HepG2 (cell line): ENCODE measurements around the gene SLC27A1. TPM values are rescaled to one million over a fixed set of nuclear protein-coding genes. Genes with fewer than 3 reads are reported as not detected.
A peak's percentile ranks its signal among the peaks of the same experiment; 100 is the strongest.

Source experiments
- ARHGAP35 ChIP-seq: sonication (generic); formaldehyde crosslinking; IDR thresholded peaks from 2 replicates; pipeline ENCODE4 v1.9.0; 2022; ENCODE audit warnings: mild to moderate bottlenecking, inconsistent platforms, moderate library complexity, missing genetic modification reagents, borderline replicate concordance
- MBD4 ChIP-seq: IDR thresholded peaks from 2 replicates; pipeline ENCODE4 v1.6.1; 2012; ENCODE audit warnings: low read length, inconsistent platforms, borderline replicate concordance
- MYC ChIP-seq: sonication (generic); formaldehyde crosslinking; IDR thresholded peaks from 2 replicates; pipeline ENCODE4 v1.9.0; 2021; ENCODE audit warnings: missing genetic modification reagents, borderline replicate concordance
- NFKBIZ ChIP-seq: IDR thresholded peaks from 2 replicates; pipeline ENCODE4 v1.6.1; 2018; ENCODE audit warnings: missing genetic modification reagents, missing compliant biosample characterization
- RAD21 ChIP-seq: fragments of 450-650 bp; formaldehyde crosslinking; IDR thresholded peaks from 2 replicates; pipeline ENCODE4 v1.5.0; 2020; ENCODE audit warnings: mild to moderate bottlenecking
- RFX3 ChIP-seq: IDR thresholded peaks from 2 replicates; pipeline ENCODE4 v1.6.1; 2016; ENCODE audit warnings: missing biosample characterization, missing genetic modification reagents
- SP5 ChIP-seq: IDR thresholded peaks from 2 replicates; pipeline ENCODE4 v1.6.1; 2016; ENCODE audit warnings: low read depth, borderline replicate concordance
- TEAD3 ChIP-seq: optimal IDR thresholded peaks from 2 replicates; pipeline ENCODE3; 2016; ENCODE audit warnings: borderline replicate concordance
- THAP11 ChIP-seq: IDR thresholded peaks from 2 replicates; pipeline ENCODE4 v1.6.1; 2016; ENCODE audit warnings: missing biosample characterization, missing genetic modification reagents
- ZFP90 ChIP-seq: sonication (generic); formaldehyde crosslinking; IDR thresholded peaks from 2 replicates; pipeline ENCODE4 v1.8.0; 2022; ENCODE audit warnings: missing genetic modification reagents, mild to moderate bottlenecking, inconsistent platforms, borderline replicate concordance
- ZNF160 ChIP-seq: sonication (generic); formaldehyde crosslinking; IDR thresholded peaks from 2 replicates; pipeline ENCODE4 v1.8.0; 2022; ENCODE audit warnings: mild to moderate bottlenecking, inconsistent platforms, missing genetic modification reagents
- ZNF333 ChIP-seq: sonication (generic); formaldehyde crosslinking; IDR thresholded peaks from 2 replicates; pipeline ENCODE4 v1.4.0; 2020; ENCODE audit warnings: mild to moderate bottlenecking, missing genetic modification reagents, borderline replicate concordance
- ZNF672 ChIP-seq: sonication (generic); formaldehyde crosslinking; IDR thresholded peaks from 2 replicates; pipeline ENCODE4 v1.8.1; 2022; ENCODE audit warnings: missing genetic modification reagents
- ZSCAN29 ChIP-seq: sonication (generic); formaldehyde crosslinking; conservative IDR thresholded peaks from 2 replicates; pipeline ENCODE4 v1.4.0; 2020; ENCODE audit warnings: mild to moderate bottlenecking, missing genetic modification reagents
- polyA plus RNA-seq, 8 experiments: library from polyadenylated mRNA; depleted of rRNA in 3 of 8; stranded (reverse) in 7 of 8; unstranded in 1 of 8; fragments of >200 nt; fragmentation: Illumina TruSeq in 4 of 8; extraction: Trizol in 4 of 8; gene quantifications; 2 replicates each; pipeline versions ENCODE4 v1.2.1 to v1.2.3, GENCODE V29; 2011 to 2016; ENCODE audit warnings: low read depth in 4 of 8, missing spikeins in 1 of 8, mixed read lengths in 1 of 8; ENCODE audit not compliant: insufficient read depth in 1 of 8
- total RNA-seq, 5 experiments: library from RNA; depleted of rRNA; stranded (reverse); fragments of >200 nt; fragmentation: Illumina TruSeq; extraction: Trizol; gene quantifications; 2 replicates each; pipeline ENCODE4 v1.2.3, GENCODE V29; 2016; ENCODE audit warnings: low read depth in 1 of 5
- TF ChIP-seq, protein P1 (sequence below), 2 experiments: sonication (generic) in 1 of 2; formaldehyde crosslinking in 1 of 2; IDR thresholded peaks; 2 replicates each; pipeline versions ENCODE4 v1.6.1 to v1.9.0; 2014 to 2022; ENCODE audit warnings: antibody characterized with exemption in 1 of 2, borderline replicate concordance in 1 of 2, inconsistent platforms in 1 of 2, low read depth in 1 of 2, missing genetic modification reagents in 1 of 2
- TF ChIP-seq, protein P2 (sequence below): sonication (generic); formaldehyde crosslinking; IDR thresholded peaks from 2 replicates; pipeline ENCODE4 v1.4.0; 2020; ENCODE audit warnings: missing genetic modification reagents
- TF ChIP-seq, protein P3 (sequence below): IDR thresholded peaks from 2 replicates; pipeline ENCODE4 v1.6.1; 2016

SLC27A1 gene
- total and polyA plus RNA-seq, 2 of the 13 experiments (the other 11 are each of a cell fraction or from before 2014, with no cell fraction given) = 4.1 to 8.8 TPM

DNA sequence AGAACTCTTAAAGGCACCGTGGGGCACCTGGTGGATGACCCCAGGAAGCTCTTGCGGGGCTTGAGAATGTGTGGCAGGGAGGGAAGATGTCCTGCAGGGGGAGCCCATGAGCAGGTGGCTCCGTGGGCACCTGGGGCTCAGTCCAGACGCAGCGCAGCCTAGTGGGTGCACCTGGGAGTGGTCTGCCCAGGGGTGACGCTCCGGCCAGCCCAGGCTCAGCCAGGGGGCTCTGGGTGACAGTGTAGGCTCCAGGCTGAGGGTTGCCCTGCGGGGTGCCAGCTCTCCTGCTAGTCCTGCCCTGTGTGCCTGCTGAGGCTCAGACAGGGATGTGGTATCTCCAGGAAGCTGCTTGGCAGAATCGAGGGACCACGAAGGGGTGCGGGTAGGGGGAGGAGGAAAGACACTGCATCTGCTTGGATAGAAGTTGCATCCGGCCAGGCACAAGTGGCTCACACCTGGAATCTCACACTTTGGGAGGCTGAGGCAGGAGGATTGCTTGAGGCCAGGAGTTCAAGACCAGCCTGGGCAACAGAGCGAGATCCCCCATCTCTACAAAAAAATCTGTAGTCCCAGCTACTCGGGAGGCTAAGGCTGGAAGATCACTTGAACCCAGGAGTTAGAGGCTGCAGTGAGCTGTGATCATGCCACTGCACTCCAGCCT is 26.1 kb downstream of the SLC27A1 start (continued):
- TF ChIP-seq, protein P1, sequence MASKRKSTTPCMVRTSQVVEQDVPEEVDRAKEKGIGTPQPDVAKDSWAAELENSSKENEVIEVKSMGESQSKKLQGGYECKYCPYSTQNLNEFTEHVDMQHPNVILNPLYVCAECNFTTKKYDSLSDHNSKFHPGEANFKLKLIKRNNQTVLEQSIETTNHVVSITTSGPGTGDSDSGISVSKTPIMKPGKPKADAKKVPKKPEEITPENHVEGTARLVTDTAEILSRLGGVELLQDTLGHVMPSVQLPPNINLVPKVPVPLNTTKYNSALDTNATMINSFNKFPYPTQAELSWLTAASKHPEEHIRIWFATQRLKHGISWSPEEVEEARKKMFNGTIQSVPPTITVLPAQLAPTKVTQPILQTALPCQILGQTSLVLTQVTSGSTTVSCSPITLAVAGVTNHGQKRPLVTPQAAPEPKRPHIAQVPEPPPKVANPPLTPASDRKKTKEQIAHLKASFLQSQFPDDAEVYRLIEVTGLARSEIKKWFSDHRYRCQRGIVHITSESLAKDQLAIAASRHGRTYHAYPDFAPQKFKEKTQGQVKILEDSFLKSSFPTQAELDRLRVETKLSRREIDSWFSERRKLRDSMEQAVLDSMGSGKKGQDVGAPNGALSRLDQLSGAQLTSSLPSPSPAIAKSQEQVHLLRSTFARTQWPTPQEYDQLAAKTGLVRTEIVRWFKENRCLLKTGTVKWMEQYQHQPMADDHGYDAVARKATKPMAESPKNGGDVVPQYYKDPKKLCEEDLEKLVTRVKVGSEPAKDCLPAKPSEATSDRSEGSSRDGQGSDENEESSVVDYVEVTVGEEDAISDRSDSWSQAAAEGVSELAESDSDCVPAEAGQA (IDR thresholded peaks at IDR 0.05; ENCODE audit: low read depth) = no peak
- TF ChIP-seq, protein P1 (CRISPR knock-in tag; IDR thresholded peaks at IDR 0.05; ENCODE audit: borderline replicate concordance) = no peak
- TF ChIP-seq RAD21 (CRISPR knock-in tag) (peak; percentile 89), THAP11 (CRISPR knock-in tag) (peak; percentile 62), ZSCAN29 (CRISPR knock-in tag) (no peak), SP5 (CRISPR knock-in tag) (no peak), ARHGAP35 (CRISPR knock-in tag) (no peak), MBD4 (no peak), TEAD3 (CRISPR knock-in tag) (peak; percentile 56), ZFP90 (CRISPR knock-in tag) (no peak), ZNF333 (CRISPR knock-in tag) (no peak), NFKBIZ (CRISPR knock-in tag) (no peak), MYC (peak; percentile 47; the same call in 1 of the 2 replicates), ZNF160 (CRISPR knock-in tag) (no peak), ZNF672 (CRISPR knock-in tag) (no peak), RFX3 (no peak)
- TF ChIP-seq, protein P2, sequence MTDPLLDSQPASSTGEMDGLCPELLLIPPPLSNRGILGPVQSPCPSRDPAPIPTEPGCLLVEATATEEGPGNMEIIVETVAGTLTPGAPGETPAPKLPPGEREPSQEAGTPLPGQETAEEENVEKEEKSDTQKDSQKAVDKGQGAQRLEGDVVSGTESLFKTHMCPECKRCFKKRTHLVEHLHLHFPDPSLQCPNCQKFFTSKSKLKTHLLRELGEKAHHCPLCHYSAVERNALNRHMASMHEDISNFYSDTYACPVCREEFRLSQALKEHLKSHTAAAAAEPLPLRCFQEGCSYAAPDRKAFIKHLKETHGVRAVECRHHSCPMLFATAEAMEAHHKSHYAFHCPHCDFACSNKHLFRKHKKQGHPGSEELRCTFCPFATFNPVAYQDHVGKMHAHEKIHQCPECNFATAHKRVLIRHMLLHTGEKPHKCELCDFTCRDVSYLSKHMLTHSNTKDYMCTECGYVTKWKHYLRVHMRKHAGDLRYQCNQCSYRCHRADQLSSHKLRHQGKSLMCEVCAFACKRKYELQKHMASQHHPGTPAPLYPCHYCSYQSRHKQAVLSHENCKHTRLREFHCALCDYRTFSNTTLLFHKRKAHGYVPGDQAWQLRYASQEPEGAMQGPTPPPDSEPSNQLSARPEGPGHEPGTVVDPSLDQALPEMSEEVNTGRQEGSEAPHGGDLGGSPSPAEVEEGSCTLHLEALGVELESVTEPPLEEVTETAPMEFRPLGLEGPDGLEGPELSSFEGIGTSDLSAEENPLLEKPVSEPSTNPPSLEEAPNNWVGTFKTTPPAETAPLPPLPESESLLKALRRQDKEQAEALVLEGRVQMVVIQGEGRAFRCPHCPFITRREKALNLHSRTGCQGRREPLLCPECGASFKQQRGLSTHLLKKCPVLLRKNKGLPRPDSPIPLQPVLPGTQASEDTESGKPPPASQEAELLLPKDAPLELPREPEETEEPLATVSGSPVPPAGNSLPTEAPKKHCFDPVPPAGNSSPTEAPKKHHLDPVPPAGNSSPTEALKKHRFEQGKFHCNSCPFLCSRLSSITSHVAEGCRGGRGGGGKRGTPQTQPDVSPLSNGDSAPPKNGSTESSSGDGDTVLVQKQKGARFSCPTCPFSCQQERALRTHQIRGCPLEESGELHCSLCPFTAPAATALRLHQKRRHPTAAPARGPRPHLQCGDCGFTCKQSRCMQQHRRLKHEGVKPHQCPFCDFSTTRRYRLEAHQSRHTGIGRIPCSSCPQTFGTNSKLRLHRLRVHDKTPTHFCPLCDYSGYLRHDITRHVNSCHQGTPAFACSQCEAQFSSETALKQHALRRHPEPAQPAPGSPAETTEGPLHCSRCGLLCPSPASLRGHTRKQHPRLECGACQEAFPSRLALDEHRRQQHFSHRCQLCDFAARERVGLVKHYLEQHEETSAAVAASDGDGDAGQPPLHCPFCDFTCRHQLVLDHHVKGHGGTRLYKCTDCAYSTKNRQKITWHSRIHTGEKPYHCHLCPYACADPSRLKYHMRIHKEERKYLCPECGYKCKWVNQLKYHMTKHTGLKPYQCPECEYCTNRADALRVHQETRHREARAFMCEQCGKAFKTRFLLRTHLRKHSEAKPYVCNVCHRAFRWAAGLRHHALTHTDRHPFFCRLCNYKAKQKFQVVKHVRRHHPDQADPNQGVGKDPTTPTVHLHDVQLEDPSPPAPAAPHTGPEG (CRISPR knock-in tag) = no peak
- TF ChIP-seq, protein P3, sequence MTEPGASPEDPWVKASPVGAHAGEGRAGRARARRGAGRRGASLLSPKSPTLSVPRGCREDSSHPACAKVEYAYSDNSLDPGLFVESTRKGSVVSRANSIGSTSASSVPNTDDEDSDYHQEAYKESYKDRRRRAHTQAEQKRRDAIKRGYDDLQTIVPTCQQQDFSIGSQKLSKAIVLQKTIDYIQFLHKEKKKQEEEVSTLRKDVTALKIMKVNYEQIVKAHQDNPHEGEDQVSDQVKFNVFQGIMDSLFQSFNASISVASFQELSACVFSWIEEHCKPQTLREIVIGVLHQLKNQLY (CRISPR knock-in tag) = 0 out of 2 replicates have a peak, but pooled peaks have one; percentile 23
